ENCODE results near the gene KRT27. TPM values are rescaled to one million over a fixed set of nuclear protein-coding genes. Genes with fewer than 3 reads are reported as not detected.
A peak's percentile ranks its signal among the peaks of the same experiment; 100 is the strongest.

KRT27 gene
- total RNA-seq, 1 donor from 2014 or later, result not detected

DNA sequence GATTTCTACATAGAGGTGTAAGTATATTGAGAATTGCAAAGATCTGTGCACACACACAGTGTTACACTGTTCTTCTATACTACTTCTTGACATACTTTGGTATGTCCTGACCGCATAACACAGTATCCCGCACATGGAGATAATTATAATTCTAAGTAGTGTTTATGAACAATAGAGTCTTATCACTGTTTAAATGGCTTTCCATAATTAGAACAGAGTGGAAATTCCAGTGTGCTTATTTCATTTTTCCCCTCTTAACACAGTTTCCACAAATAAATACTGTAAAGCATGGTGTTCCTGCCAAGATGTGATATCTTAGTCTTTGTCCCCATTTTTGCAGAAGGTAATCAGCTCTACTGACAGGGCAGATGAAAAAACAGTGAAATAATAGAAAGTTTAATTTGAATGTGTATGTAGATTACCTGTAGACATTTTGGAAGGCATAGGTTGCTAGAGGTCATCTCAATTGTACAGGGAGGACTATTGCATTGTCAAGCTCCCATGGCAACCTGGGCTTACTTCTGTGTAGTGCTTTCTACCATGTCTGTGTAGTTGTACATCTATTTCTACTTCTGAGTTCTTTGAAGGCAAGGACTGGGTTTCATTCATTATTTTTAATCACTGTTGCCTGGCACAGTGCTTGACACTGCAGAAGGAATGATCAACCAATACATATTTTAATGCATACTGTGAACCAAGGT lies 27.5 kb upstream of the KRT27 start:
- TF ChIP-seq, protein P1, sequence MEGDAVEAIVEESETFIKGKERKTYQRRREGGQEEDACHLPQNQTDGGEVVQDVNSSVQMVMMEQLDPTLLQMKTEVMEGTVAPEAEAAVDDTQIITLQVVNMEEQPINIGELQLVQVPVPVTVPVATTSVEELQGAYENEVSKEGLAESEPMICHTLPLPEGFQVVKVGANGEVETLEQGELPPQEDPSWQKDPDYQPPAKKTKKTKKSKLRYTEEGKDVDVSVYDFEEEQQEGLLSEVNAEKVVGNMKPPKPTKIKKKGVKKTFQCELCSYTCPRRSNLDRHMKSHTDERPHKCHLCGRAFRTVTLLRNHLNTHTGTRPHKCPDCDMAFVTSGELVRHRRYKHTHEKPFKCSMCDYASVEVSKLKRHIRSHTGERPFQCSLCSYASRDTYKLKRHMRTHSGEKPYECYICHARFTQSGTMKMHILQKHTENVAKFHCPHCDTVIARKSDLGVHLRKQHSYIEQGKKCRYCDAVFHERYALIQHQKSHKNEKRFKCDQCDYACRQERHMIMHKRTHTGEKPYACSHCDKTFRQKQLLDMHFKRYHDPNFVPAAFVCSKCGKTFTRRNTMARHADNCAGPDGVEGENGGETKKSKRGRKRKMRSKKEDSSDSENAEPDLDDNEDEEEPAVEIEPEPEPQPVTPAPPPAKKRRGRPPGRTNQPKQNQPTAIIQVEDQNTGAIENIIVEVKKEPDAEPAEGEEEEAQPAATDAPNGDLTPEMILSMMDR (conservative IDR thresholded peaks at IDR 0.05; ENCODE audit: low read depth, low read length), result no peak
- no peak overlapping the region for H3K4me3 ChIP-seq (ENCODE audit: low read depth, low read length)
- no peak for DNase-seq (ENCODE audit: low read depth)

DNA sequence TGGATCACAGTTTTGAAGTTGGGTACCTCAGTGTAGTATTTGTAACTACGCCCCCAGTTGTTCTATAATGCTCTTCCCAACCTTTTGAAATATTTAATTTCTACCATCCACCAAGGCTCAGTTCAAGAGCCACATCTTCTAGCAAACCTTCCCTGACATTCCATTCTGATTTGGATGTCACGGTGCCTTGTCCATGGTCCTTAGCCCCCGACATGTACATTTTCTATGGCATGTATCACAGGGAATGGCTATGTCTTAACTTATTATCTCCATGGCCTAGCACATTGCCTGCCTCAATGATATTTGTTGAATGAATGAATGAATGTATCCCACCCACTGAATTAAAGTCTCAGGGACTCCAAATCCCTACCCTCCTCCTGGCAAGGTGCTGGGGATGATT lies 23.8 kb upstream of the KRT27 start:
- DNase-seq (ENCODE audit: low read depth), result no peak
- TF ChIP-seq, protein P1 (conservative IDR thresholded peaks at IDR 0.05; ENCODE audit: low read depth, low read length), result no peak
- no peak overlapping the region for H3K4me3 ChIP-seq (ENCODE audit: low read depth, low read length)

GRCh38 chr17:40803617-40804082 lies 21.3 kb upstream of the KRT27 start:
- DNase-seq (ENCODE audit: low read depth), result no peak

DNA sequence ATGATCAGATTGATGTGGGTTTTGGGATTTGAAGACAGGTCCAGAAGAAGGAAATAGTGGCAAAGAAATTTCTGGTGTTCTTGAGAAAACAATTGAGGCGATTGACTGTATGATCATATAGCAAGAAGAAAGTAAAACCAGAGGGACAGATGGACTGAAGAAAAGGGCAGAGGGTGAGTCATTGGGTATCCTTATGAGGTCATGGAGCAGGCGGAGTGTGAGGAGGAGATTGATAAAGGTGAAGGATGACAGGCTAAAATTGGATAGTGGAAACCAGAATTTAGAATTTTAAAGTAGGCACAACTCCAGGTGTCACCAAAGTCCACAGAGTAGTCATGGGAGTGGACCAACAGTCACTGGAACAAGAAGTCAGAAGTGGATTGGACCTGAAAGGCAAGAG lies 18.8 kb upstream of the KRT27 start:
- H3K4me3 ChIP-seq (ENCODE audit: low read depth, low read length), result no peak overlapping the region
- TF ChIP-seq, protein P1 (conservative IDR thresholded peaks at IDR 0.05; ENCODE audit: low read depth, low read length), result no peak
- no peak for DNase-seq (ENCODE audit: low read depth)

More at GRCh38 chr17:40803617-40804082, 21.3 kb upstream of the KRT27 start:
- no peak overlapping the region for H3K4me3 ChIP-seq (ENCODE audit: low read depth, low read length)
- TF ChIP-seq, protein P1 (conservative IDR thresholded peaks at IDR 0.05; ENCODE audit: low read depth, low read length), result peak; percentile 97

GRCh38 chr17:40800381-40800780 lies 18.0 kb upstream of the KRT27 start:
- no peak overlapping the region for H3K4me3 ChIP-seq (ENCODE audit: low read depth, low read length)
- TF ChIP-seq, protein P1 (conservative IDR thresholded peaks at IDR 0.05; ENCODE audit: low read depth, low read length), result no peak
- no peak for DNase-seq (ENCODE audit: low read depth)

DNA sequence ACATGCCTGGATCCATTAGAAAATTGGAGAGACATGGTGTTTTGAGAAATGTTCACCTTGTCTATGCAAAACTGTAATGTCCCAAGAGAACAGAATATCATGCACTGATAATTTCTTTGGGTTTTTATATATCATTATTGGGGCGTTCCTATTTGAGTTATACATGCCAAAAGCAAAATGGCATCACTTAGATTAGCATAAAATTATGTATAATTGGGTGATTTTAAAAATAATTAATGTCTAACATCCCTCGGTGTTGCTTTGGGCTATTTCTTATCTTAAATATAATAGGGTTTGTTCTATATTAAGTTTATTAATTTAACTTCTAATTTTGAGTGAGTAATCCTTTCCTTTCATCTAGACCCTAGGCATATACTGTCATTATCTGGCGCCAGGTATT lies 17.5 kb upstream of the KRT27 start, which contains the start of gene KRT28:
TSS of gene KRT28 (minus strand) at position 101 of the 400 bp plus-strand sequence. CDS start at position 35, 66 bp downstream.
- DNase-seq (ENCODE audit: low read depth), result no peak
- no peak within 1 kb of the TSS for H3K4me3 ChIP-seq (ENCODE audit: low read depth, low read length)
- TF ChIP-seq, protein P1 (conservative IDR thresholded peaks at IDR 0.05; ENCODE audit: low read depth, low read length), result no peak

GRCh38 chr17:40796846-40797245 lies 14.5 kb upstream of the KRT27 start:
- DNase-seq (ENCODE audit: low read depth), result no peak
- TF ChIP-seq, protein P1 (conservative IDR thresholded peaks at IDR 0.05; ENCODE audit: low read depth, low read length), result no peak

More at GRCh38 chr17:40796846-40797245, 14.5 kb upstream of the KRT27 start:
- no peak overlapping the region for H3K4me3 ChIP-seq (ENCODE audit: low read depth, low read length)

All from epithelial cell of proximal tubule (primary cell).